Astrocyte of the spinal cord (primary cell): ENCODE data around the gene ACTR8.

Source experiments
- DNase-seq: peaks from one replicate; pipeline ENCODE4 v3.0.0; 2011; ENCODE audit warnings: low read depth, low spot score
- H3K4me3 ChIP-seq: 2 replicates; pipeline ENCODE4 v1.5.1; 2011; ENCODE audit warnings: low read depth, mild to moderate bottlenecking, low read length, moderate library complexity
- CTCF ChIP-seq: IDR thresholded peaks from 2 replicates; pipeline ENCODE4 v1.5.1; 2012; ENCODE audit warnings: low read depth, mild to moderate bottlenecking, low read length, inconsistent platforms
- in situ Hi-C: cut with HindIII; loops from 2 replicates; pipeline ENCODE4 v1.10.0; 2017; ENCODE audit warnings: low sequenced_read_pairs

The ACTR8 gene

GRCh38 chr3:53822331-53822741 lies 59.6 kb downstream of the ACTR8 start:
- no peak for DNase-seq
- no peak overlapping the region for H3K4me3 ChIP-seq
- TF ChIP-seq CTCF, result no peak
- in situ Hi-C loops, result no loop called here

- in situ Hi-C loops, result no loop called here
These were observed 60.3 kb downstream of the ACTR8 start for GRCh38 chr3:53821631-53822121.

GRCh38 chr3:53820756-53821580 lies 61.0 kb downstream of the ACTR8 start:
- no peak for TF ChIP-seq CTCF
- in situ Hi-C loops, result no loop called here
- H3K4me3 ChIP-seq, result no peak overlapping the region
- DNase-seq, result no peak

More at GRCh38 chr3:53821631-53822121, 60.3 kb downstream of the ACTR8 start:
- H3K4me3 ChIP-seq, result no peak overlapping the region
- no peak for TF ChIP-seq CTCF
- no peak for DNase-seq

- in situ Hi-C loops, result no loop called here
- TF ChIP-seq CTCF, result no peak
- no peak overlapping the region for H3K4me3 ChIP-seq
- no peak for DNase-seq
These were observed 61.9 kb downstream of the ACTR8 start for GRCh38 chr3:53820084-53820483.

GRCh38 chr3:53819163-53819868 lies 62.6 kb downstream of the ACTR8 start:
- no peak for TF ChIP-seq CTCF
- in situ Hi-C loops, result no loop called here
- no peak overlapping the region for H3K4me3 ChIP-seq
- DNase-seq, result no peak

GRCh38 chr3:53818221-53819162 lies 63.5 kb downstream of the ACTR8 start:
- in situ Hi-C loops, result no loop called here
- H3K4me3 ChIP-seq, result no peak overlapping the region
- DNase-seq, result no peak
- no peak for TF ChIP-seq CTCF
